SK-N-SH treated with all-trans-retinoic acid at 6 μM for 48 hours (cell line): Measurements from ENCODE around the gene SNX30.

Experiments used
- ATAC-seq: fragments of 200-7000 bp; cut with Tn5 transposase; 3 replicates; pipeline ENCODE4 v1.9.1; 2020; ENCODE audit warnings: mild to moderate bottlenecking, moderate library complexity
- ARNTL ChIP-seq: fragments of 450-650 bp; formaldehyde crosslinking; IDR thresholded peaks from 2 replicates; pipeline ENCODE4 v1.5.0; 2020; ENCODE audit warnings: low read depth, mild to moderate bottlenecking, moderate library complexity, borderline replicate concordance
- CSDC2 ChIP-seq: fragments of 250-450 bp; sonication (Bioruptor Pico); IDR thresholded peaks from 2 replicates; pipeline ENCODE4 v1.5.0; 2020; ENCODE audit warnings: mild to moderate bottlenecking, moderate library complexity
- ESRRG ChIP-seq: fragments of 250-450 bp; sonication (Bioruptor Pico); IDR thresholded peaks from 2 replicates; pipeline ENCODE4 v1.6.1; 2021; ENCODE audit warnings: mild to moderate bottlenecking
- GLIS3 ChIP-seq: fragments of 250-450 bp; sonication (Bioruptor Pico); IDR thresholded peaks from 2 replicates; pipeline ENCODE4 v1.5.0; 2020; ENCODE audit warnings: mild to moderate bottlenecking, moderate library complexity
- ISL1 ChIP-seq: fragments of 250-450 bp; sonication (Bioruptor Pico); IDR thresholded peaks from 2 replicates; pipeline ENCODE4 v2.1.2; 2022; ENCODE audit warnings: mild to moderate bottlenecking, moderate library complexity
- OSR1 ChIP-seq: fragments of 250-450 bp; sonication (Bioruptor Pico); IDR thresholded peaks from 2 replicates; pipeline ENCODE4 v1.8.0; 2022; ENCODE audit warnings: moderate library complexity, mild to moderate bottlenecking, inconsistent platforms
- RARB ChIP-seq: fragments of 250-450 bp; sonication (Bioruptor Pico); IDR thresholded peaks from 2 replicates; pipeline ENCODE4 v1.8.0; 2021; ENCODE audit warnings: mild to moderate bottlenecking, moderate library complexity
- SNAI2 ChIP-seq: fragments of 250-450 bp; sonication (Bioruptor Pico); IDR thresholded peaks from 2 replicates; pipeline ENCODE4 v1.5.0; 2020; ENCODE audit warnings: mild to moderate bottlenecking, moderate library complexity
- TCF4 ChIP-seq: fragments of 250-450 bp; sonication (Bioruptor Pico); IDR thresholded peaks from 2 replicates; pipeline ENCODE4 v1.8.0; 2021; ENCODE audit warnings: mild to moderate bottlenecking, moderate library complexity, borderline replicate concordance
- TOX ChIP-seq: fragments of 250-450 bp; sonication (Bioruptor Pico); IDR thresholded peaks from 2 replicates; pipeline ENCODE4 v1.8.0; 2021; ENCODE audit warnings: mild to moderate bottlenecking, moderate library complexity, borderline replicate concordance
- ZC3H10 ChIP-seq: fragments of 250-450 bp; sonication (Bioruptor Pico); IDR thresholded peaks from 2 replicates; pipeline ENCODE4 v1.5.1; 2021; ENCODE audit warnings: mild to moderate bottlenecking, moderate library complexity
- ZFP3 ChIP-seq: fragments of 250-450 bp; sonication (Bioruptor Pico); IDR thresholded peaks from 2 replicates; pipeline ENCODE4 v1.5.0; 2020; ENCODE audit warnings: mild to moderate bottlenecking, moderate library complexity
- ZFP30 ChIP-seq: fragments of 450-650 bp; formaldehyde crosslinking; IDR thresholded peaks from 2 replicates; pipeline ENCODE4 v1.5.0; 2022; ENCODE audit warnings: mild to moderate bottlenecking, moderate library complexity
- ZNF565 ChIP-seq: fragments of 450-650 bp; formaldehyde crosslinking; conservative IDR thresholded peaks from 2 replicates; pipeline ENCODE4 v1.5.0; 2020; ENCODE audit warnings: low read depth, mild to moderate bottlenecking, moderate library complexity
- ZNF70 ChIP-seq: fragments of 450-650 bp; formaldehyde crosslinking; IDR thresholded peaks from 2 replicates; pipeline ENCODE4 v1.5.0; 2020; ENCODE audit warnings: mild to moderate bottlenecking, moderate library complexity
- ZNF8 ChIP-seq: fragments of 450-650 bp; formaldehyde crosslinking; IDR thresholded peaks from 2 replicates; pipeline ENCODE4 v1.5.0; 2020; ENCODE audit warnings: mild to moderate bottlenecking, moderate library complexity
- TF ChIP-seq, protein P1 (sequence below): fragments of 250-450 bp; sonication (Bioruptor Pico); IDR thresholded peaks from 2 replicates; pipeline ENCODE4 v1.8.0; 2021; ENCODE audit warnings: low read depth, mild to moderate bottlenecking, moderate library complexity, borderline replicate concordance
- TF ChIP-seq, protein P2 (sequence below): fragments of 250-450 bp; sonication (Bioruptor Pico); IDR thresholded peaks from 2 replicates; pipeline ENCODE4 v1.5.1; 2020; ENCODE audit warnings: low read depth, mild to moderate bottlenecking, moderate library complexity
- TF ChIP-seq, protein P3 (sequence below): fragments of 250-450 bp; sonication (Bioruptor Pico); IDR thresholded peaks from 2 replicates; pipeline ENCODE4 v1.8.0; 2020; ENCODE audit warnings: mild to moderate bottlenecking, moderate library complexity, borderline replicate concordance
- TF ChIP-seq, protein P4 (sequence below): fragments of 250-450 bp; sonication (Bioruptor Pico); IDR thresholded peaks from 2 replicates; pipeline ENCODE4 v1.5.1; 2021; ENCODE audit warnings: mild to moderate bottlenecking, moderate library complexity

Gene SNX30

DNA sequence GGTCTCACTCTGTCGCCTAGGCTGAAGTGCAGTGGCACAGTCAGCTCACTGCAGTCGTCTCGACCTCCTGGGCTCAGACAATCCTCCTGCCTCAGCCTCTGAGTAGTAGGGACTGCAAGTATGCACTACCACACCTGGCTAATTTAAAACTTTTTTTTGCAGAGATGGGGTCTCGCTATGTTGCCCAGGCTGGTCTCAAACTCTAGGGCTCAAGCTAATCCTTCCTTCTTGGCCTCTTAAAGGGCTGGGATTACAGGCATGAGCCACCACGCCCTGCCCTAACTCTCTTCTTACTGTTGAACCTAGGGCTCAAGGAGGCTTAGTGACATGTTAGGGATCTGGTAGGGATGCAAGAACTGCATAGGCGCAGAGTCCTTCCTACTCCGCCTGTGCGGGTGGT is 65.3 kb downstream of the SNX30 start (continued):
- TF ChIP-seq, protein P1, sequence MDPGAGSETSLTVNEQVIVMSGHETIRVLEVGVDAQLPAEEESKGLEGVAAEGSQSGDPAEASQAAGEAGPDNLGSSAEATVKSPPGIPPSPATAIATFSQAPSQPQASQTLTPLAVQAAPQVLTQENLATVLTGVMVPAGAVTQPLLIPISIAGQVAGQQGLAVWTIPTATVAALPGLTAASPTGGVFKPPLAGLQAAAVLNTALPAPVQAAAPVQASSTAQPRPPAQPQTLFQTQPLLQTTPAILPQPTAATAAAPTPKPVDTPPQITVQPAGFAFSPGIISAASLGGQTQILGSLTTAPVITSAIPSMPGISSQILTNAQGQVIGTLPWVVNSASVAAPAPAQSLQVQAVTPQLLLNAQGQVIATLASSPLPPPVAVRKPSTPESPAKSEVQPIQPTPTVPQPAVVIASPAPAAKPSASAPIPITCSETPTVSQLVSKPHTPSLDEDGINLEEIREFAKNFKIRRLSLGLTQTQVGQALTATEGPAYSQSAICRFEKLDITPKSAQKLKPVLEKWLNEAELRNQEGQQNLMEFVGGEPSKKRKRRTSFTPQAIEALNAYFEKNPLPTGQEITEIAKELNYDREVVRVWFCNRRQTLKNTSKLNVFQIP = no peak
- no peak for TF ChIP-seq TOX (CRISPR knock-in tag)
- TF ChIP-seq ZNF70 (CRISPR knock-in tag) = no peak
- no peak for TF ChIP-seq ZNF8 (CRISPR knock-in tag)
- TF ChIP-seq RARB (CRISPR knock-in tag) = no peak

DNA sequence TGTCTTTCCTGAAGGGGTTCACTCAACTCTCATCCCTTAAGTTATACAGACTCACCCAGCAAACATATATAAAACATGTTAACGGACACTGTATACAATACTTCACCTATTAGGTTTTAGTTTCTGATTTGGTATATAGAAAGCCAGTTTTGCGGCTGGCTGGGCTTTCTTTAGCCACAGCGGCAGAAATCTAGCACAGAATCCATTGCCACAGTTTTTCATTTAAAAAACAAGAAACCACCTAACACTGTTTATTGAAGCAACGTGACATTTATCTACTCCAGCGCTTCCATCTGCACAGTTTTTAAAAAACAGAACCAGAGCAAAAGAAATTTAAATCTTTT is 67.3 kb downstream of the SNX30 start:
- ATAC-seq = no peak
- TF ChIP-seq ISL1 (CRISPR knock-in tag) (no peak), ESRRG (CRISPR knock-in tag) (no peak)

DNA sequence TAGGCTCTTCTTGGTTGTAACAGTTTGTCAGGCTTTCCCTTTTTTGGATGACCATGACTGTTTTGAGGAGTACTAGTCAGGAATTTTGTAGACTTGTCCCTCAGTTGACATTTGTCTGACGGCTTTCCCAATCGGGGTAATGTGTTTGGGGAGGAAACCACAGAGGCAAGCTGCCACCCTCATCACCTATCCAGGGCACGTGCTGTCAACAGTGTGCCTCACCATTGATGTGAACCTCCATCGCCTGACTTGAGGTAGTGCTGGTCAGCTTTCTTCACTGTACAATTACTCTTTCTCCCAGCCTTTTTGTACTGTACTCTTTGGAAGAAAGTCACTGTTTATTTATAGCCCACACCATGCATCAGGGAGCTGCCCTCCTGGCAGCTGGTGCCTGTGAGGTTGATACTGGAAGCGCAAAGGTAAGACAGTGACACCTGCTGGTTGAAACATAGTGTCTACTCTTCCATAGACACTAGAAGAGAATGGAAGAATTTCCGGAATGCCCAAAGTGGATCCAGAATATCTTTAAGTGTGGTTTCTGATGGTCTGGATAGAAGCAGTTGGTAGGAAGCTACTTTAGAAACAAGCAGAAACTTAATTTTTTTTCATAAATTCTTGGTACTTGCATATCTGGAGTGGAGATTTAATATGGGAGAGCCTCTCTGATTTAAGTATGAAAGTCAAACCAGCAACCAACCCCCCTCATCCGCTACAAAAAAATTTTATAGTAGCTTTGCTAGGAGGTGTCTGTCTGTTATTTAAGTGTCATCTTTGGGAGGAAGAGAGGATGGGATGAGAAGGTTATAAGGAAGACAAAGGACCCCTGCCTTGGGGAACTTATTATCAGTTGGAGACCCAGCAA is 69.3 kb downstream of the SNX30 start:
- peak; percentile 100 for ATAC-seq
- TF ChIP-seq ARNTL (CRISPR knock-in tag) (no peak), SNAI2 (CRISPR knock-in tag) (no peak)
- TF ChIP-seq, protein P2, sequence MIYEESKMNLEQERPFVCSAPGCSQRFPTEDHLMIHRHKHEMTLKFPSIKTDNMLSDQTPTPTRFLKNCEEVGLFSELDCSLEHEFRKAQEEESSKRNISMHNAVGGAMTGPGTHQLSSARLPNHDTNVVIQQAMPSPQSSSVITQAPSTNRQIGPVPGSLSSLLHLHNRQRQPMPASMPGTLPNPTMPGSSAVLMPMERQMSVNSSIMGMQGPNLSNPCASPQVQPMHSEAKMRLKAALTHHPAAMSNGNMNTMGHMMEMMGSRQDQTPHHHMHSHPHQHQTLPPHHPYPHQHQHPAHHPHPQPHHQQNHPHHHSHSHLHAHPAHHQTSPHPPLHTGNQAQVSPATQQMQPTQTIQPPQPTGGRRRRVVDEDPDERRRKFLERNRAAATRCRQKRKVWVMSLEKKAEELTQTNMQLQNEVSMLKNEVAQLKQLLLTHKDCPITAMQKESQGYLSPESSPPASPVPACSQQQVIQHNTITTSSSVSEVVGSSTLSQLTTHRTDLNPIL = no peak

DNA sequence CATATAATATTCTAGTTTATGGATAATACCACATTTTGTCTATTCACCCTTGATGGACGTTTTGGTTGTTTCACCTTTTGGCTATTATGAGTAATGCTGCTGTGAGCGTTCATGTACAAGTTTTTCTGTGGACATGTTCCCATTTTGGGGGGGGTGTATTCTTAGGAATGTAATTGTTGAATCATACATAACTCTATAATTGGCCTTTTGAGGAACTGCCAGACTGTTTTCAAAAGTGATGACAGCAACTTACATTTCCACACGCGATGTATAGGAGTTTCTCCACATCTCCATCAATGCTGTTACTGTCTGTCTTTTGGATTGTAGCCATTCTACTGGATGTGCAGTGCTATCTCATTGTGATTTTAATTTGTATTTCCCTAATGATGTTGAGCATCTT is 70.3 kb downstream of the SNX30 start:
- TF ChIP-seq ZFP3 (CRISPR knock-in tag) (no peak), CSDC2 (CRISPR knock-in tag) (no peak), ZNF70 (CRISPR knock-in tag) (no peak)
- ATAC-seq = no peak

DNA sequence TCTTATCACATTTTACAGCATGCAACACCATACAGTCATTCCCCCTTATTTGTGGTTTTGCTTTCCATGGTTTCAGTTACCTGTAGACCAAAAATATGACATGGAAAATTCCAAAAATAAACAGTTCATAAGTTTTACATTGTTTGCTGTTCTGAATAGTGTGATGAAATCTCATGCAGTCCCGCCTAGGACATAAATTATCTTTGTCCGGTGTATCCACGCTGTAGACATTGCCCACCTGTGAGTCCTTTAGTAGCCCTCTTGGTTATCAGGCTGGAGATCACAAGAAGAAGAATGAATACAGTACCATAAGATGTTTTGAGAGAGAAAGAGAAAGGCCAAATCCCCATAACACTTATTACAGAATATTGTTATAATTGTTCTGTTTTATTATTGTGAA is 72.1 kb downstream of the SNX30 start:
- ATAC-seq = no peak
- TF ChIP-seq ISL1 (CRISPR knock-in tag) (no peak), ZFP3 (CRISPR knock-in tag) (no peak), ZFP30 (no peak), TCF4 (CRISPR knock-in tag) (no peak), RARB (CRISPR knock-in tag) (no peak)

DNA sequence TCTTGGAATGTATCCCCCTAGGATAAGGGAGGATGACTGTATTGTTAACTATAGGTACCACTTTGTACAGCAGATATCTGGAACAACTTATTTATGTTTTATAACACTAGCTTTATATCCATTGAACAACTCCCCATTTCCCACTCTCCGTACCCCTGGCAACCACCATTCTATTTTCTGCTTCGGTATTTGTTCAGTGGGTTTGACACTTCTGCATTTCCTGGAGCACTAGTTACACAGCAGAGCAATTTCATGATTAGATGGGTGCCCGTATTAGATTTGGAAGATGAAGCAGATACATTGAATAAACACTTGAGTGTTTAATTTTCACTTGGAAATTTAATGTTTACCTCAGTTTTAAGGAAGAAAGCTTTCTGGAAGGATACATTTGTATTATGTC is 72.7 kb downstream of the SNX30 start:
- no peak for ATAC-seq
- TF ChIP-seq ZC3H10 (no peak), ZFP30 (no peak), OSR1 (CRISPR knock-in tag) (no peak), ZFP3 (CRISPR knock-in tag) (no peak), CSDC2 (CRISPR knock-in tag) (no peak)
- TF ChIP-seq, protein P2 = no peak

DNA sequence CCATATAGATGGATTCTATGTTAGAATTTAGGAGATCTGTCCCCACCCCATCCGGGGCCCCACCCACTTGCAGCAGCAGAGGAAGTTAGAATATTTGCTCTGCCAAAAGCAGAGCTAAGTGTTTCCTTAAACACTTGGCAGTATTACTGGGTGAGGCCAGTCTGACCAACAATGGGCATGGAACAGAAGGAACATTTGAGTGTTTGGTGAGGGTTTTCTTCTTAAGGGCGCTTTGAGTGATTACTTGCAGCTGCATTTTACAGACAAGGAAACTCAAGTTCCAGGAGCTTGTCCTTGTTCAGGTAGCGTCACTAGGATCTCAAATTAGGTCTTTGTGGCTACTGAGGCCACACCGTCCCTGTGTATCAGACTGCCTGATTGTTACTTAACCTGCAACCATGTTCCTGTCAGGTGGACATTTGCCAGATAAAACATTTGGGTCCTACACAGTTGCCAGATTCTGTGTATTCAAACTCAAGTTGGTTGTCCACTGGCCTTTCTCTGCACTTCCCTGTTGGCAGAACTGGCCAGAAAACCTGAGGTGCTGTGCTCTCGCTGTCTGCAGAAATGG is 80.8 kb downstream of the SNX30 start:
- TF ChIP-seq TCF4 (CRISPR knock-in tag) (no peak), ISL1 (CRISPR knock-in tag) (no peak), TOX (CRISPR knock-in tag) (no peak), RARB (CRISPR knock-in tag) (no peak), ZFP3 (CRISPR knock-in tag) (no peak), ZFP30 (no peak), ARNTL (CRISPR knock-in tag) (no peak), ZNF8 (CRISPR knock-in tag) (no peak), ZNF565 (CRISPR knock-in tag) (no peak), GLIS3 (CRISPR knock-in tag) (no peak), ESRRG (CRISPR knock-in tag) (no peak)
- TF ChIP-seq, protein P1 = no peak
- TF ChIP-seq, protein P3, sequence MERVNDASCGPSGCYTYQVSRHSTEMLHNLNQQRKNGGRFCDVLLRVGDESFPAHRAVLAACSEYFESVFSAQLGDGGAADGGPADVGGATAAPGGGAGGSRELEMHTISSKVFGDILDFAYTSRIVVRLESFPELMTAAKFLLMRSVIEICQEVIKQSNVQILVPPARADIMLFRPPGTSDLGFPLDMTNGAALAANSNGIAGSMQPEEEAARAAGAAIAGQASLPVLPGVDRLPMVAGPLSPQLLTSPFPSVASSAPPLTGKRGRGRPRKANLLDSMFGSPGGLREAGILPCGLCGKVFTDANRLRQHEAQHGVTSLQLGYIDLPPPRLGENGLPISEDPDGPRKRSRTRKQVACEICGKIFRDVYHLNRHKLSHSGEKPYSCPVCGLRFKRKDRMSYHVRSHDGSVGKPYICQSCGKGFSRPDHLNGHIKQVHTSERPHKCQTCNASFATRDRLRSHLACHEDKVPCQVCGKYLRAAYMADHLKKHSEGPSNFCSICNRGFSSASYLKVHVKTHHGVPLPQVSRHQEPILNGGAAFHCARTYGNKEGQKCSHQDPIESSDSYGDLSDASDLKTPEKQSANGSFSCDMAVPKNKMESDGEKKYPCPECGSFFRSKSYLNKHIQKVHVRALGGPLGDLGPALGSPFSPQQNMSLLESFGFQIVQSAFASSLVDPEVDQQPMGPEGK (CRISPR knock-in tag) = no peak
- TF ChIP-seq, protein P4, sequence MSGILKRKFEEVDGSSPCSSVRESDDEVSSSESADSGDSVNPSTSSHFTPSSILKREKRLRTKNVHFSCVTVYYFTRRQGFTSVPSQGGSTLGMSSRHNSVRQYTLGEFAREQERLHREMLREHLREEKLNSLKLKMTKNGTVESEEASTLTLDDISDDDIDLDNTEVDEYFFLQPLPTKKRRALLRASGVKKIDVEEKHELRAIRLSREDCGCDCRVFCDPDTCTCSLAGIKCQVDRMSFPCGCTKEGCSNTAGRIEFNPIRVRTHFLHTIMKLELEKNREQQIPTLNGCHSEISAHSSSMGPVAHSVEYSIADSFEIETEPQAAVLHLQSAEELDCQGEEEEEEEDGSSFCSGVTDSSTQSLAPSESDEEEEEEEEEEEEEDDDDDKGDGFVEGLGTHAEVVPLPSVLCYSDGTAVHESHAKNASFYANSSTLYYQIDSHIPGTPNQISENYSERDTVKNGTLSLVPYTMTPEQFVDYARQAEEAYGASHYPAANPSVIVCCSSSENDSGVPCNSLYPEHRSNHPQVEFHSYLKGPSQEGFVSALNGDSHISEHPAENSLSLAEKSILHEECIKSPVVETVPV = no peak
- ATAC-seq = no peak
